Keratinocyte (primary cell): ENCODE results near the gene FBLN7. TPM values are rescaled to one million over a fixed set of nuclear protein-coding genes. Genes with fewer than 3 reads are reported as not detected.

Source experiments
- DNase-seq: peaks from one replicate; pipeline ENCODE4 v3.0.0-alpha.2; 2011; ENCODE audit warnings: low read depth, missing footprints, low spot score
- FAIRE-seq: peaks from 2 replicates; lab custom pipeline; 2011; peaks lifted over from hg19 to GRCh38; lab: Jason Lieb, UNC
- H2AFZ ChIP-seq: 2 replicates; pipeline ENCODE4 v1.6.0; 2012; ENCODE audit warnings: low read length, control low read depth, inconsistent platforms; ENCODE audit not compliant: control insufficient read depth
- H3K27ac ChIP-seq: 2 replicates; pipeline ENCODE4 v1.5.1; 2011; ENCODE audit warnings: low read length; ENCODE audit not compliant: control insufficient read depth, insufficient read depth
- H3K27me3 ChIP-seq: 3 replicates; pipeline ENCODE4 v1.6.0; 2011; ENCODE audit warnings: low read length; ENCODE audit not compliant: control insufficient read depth, insufficient read depth; ENCODE audit errors: extremely low read depth
- H3K36me3 ChIP-seq, 2 experiments: 2 replicates in 1 of 2; 3 replicates in 1 of 2; pipeline ENCODE4 v1.5.1; 2011; ENCODE audit warnings: low read length in 2 of 2, mild to moderate bottlenecking in 1 of 2; ENCODE audit not compliant: control insufficient read depth in 2 of 2, insufficient read depth in 2 of 2; ENCODE audit errors: extremely low read depth in 1 of 2
- H3K4me1 ChIP-seq: 3 replicates; pipeline ENCODE4 v1.5.1; 2011; ENCODE audit warnings: low read length; ENCODE audit not compliant: control insufficient read depth, insufficient read depth; ENCODE audit errors: extremely low read depth
- H3K4me2 ChIP-seq: 3 replicates; pipeline ENCODE4 v1.6.0; 2011; ENCODE audit warnings: low read depth, low read length; ENCODE audit not compliant: control insufficient read depth, insufficient read depth; ENCODE audit errors: extremely low read depth
- H3K4me3 ChIP-seq, 3 experiments: fragments of 200-600 bp in 1 of 3; sonication (generic) in 1 of 3; 2 replicates in 2 of 3; 3 replicates in 1 of 3; pipeline ENCODE4 v1.5.1; 2011 to 2016; ENCODE audit warnings: low read length in 3 of 3, mild to moderate bottlenecking in 3 of 3, control low read depth in 2 of 3, inconsistent platforms in 1 of 3, low read depth in 1 of 3, mixed read lengths in 1 of 3, mixed run types in 1 of 3, moderate library complexity in 1 of 3; ENCODE audit not compliant: control insufficient read depth in 2 of 3, insufficient read depth in 2 of 3; ENCODE audit errors: extremely low read depth in 1 of 3
- H3K79me2 ChIP-seq: 2 replicates; pipeline ENCODE4 v1.6.0; 2012; ENCODE audit warnings: low read length; ENCODE audit not compliant: control insufficient read depth, insufficient read depth
- H3K9ac ChIP-seq: 3 replicates; pipeline ENCODE4 v1.6.0; 2011; ENCODE audit warnings: low read length; ENCODE audit not compliant: control insufficient read depth, insufficient read depth; ENCODE audit errors: extremely low read depth
- H3K9me1 ChIP-seq: 3 replicates; pipeline ENCODE4 v1.6.0; 2011; ENCODE audit warnings: low read length; ENCODE audit not compliant: control insufficient read depth, insufficient read depth; ENCODE audit errors: extremely low read depth
- H3K9me3 ChIP-seq: 2 replicates; pipeline ENCODE4 v1.5.1; 2012; ENCODE audit warnings: low read depth, low read length; ENCODE audit not compliant: control insufficient read depth
- H4K20me1 ChIP-seq: 3 replicates; pipeline ENCODE4 v1.6.0; 2011; ENCODE audit warnings: low read length; ENCODE audit not compliant: control insufficient read depth, insufficient read depth; ENCODE audit errors: extremely low read depth
- CTCF ChIP-seq, 3 experiments: IDR thresholded peaks in 1 of 3; conservative IDR thresholded peaks in 1 of 3; optimal IDR thresholded peaks in 1 of 3; 2 replicates in 2 of 3; 3 replicates in 1 of 3; pipeline versions ENCODE3 to v1.5.1; 2011; ENCODE audit warnings: low read length in 3 of 3, mild to moderate bottlenecking in 3 of 3, moderate library complexity in 2 of 3, control low read depth in 1 of 3, inconsistent platforms in 1 of 3; ENCODE audit not compliant: insufficient read depth in 2 of 3; ENCODE audit errors: extremely low read depth in 1 of 3
- EZH2 ChIP-seq: IDR thresholded peaks from one replicate; pipeline ENCODE4 v1.6.1; 2012; ENCODE audit warnings: inconsistent platforms, mild to moderate bottlenecking, low read length, moderate library complexity
- dilution Hi-C: fragments of 300-500 bp; cut with MboI; formaldehyde crosslinking; loops from one replicate; pipeline ENCODE4 v1.7.0; 2020; ENCODE audit warnings: low sequenced_read_pairs; ENCODE audit not compliant: extremely low pct_ligation_motif_present
- polyA plus RNA-seq, 5 experiments: library from polyadenylated mRNA; depleted of rRNA in 3 of 5; stranded (reverse) in 3 of 5; stranded (forward) in 1 of 5; unstranded in 1 of 5; fragments of >200 nt; gene quantifications; 1 replicate in 1 of 5; 2 replicates in 3 of 5; 3 replicates in 1 of 5; pipeline versions ENCODE4 v1.2.1 to v1.2.3, GENCODE V29; 2011 to 2012; ENCODE audit warnings: missing spikeins in 2 of 5, low read depth in 1 of 5, low replicate concordance in 1 of 5

FBLN7 gene
- polyA plus RNA-seq, 1 donor (not counting 4 experiments of a cell fraction or from before 2014, with no cell fraction given): not detected

GRCh38 chr2:112220186-112220585 is 82.0 kb downstream of the FBLN7 start:
- Histone ChIP-seq H3K4me3 (no peak overlapping the region), H3K36me3 (peaks cover under 1 to 4% of the 10 kb centered on the region in 2 experiments), H2AFZ (no peak overlapping the region), H3K4me2 (no peak overlapping the region), H3K9ac (no peak overlapping the region), H3K27me3 (no peaks in the 10 kb centered on the region), H3K79me2 (no peaks in the 10 kb centered on the region), H3K9me1 (no peaks in the 10 kb centered on the region), H3K9me3 (no peaks in the 10 kb centered on the region), H3K27ac (no peak overlapping the region), H4K20me1 (no peaks in the 10 kb centered on the region), H3K4me1 (no peaks in the 10 kb centered on the region)
- FAIRE-seq (no peak), DNase-seq (no peak)
- dilution Hi-C loops: no loop called here
- TF ChIP-seq EZH2: no peak
- no peak for TF ChIP-seq CTCF (optimal IDR thresholded peaks at IDR 0.05 in 1 of 3, IDR thresholded peaks at IDR 0.05 in 1 of 3, conservative IDR thresholded peaks at IDR 0.05 in 1 of 3; ENCODE audit: extremely low read depth in 1 of 3, insufficient read depth in 2 of 3, low read length in 3 of 3)

DNA sequence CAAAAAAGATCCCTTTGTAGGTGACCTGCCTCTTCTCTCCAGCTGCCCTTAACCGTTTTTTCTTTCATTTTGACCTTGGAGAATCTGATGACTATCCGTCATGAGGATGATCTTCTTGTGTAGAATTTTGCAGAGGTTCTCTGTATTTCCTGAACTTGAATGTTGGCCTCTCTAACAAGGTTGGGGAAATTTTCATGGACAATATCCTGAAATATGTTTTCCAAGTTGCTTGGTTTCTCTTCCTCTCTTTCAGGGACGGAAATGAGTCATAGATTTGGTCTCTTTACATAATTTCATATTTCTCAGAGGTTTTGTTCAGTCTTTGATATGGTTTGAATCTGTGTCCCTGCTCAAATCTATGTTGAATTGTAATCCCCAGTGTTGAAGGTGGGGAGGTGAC is 82.6 kb downstream of the FBLN7 start:
- no peak for TF ChIP-seq CTCF (optimal IDR thresholded peaks at IDR 0.05 in 1 of 3, IDR thresholded peaks at IDR 0.05 in 1 of 3, conservative IDR thresholded peaks at IDR 0.05 in 1 of 3; ENCODE audit: extremely low read depth in 1 of 3, insufficient read depth in 2 of 3, low read length in 3 of 3)
- TF ChIP-seq EZH2: no peak
- dilution Hi-C loops: no loop called here
- H3K36me3 ChIP-seq: peaks cover 0 to 4% of the 10 kb centered on the region in 2 experiments
- H3K4me1 ChIP-seq: no peaks in the 10 kb centered on the region
- no peaks in the 10 kb centered on the region for H3K9me1 ChIP-seq
- no peak overlapping the region for H3K4me3 ChIP-seq
- H4K20me1 ChIP-seq: no peaks in the 10 kb centered on the region
- H3K27me3 ChIP-seq: no peaks in the 10 kb centered on the region
- no peaks in the 10 kb centered on the region for H3K9me3 ChIP-seq
- H3K4me2 ChIP-seq: no peak overlapping the region
- H3K79me2 ChIP-seq: no peaks in the 10 kb centered on the region
- no peak overlapping the region for H2AFZ ChIP-seq
- FAIRE-seq (no peak), DNase-seq (no peak)
- H3K27ac ChIP-seq: no peak overlapping the region
- no peak overlapping the region for H3K9ac ChIP-seq
